WTC11 (cell line): ENCODE results near the gene WIPF3. TPM values are rescaled to one million over a fixed set of nuclear protein-coding genes. Genes with fewer than 3 reads are reported as not detected.

Source experiments
- ATAC-seq: fragments of 200-7000 bp; cut with Tn5 transposase; 2 replicates; pipeline ENCODE4 v1.10.0; 2021; ENCODE audit warnings: mild to moderate bottlenecking, moderate library complexity
- CTCF ChIA-PET: fragments of 300-600 bp; sonication (Branson Sonifier 250); formaldehyde crosslinking; loops from one replicate; lab custom pipeline; 2021; ENCODE audit warnings: antibody characterized with exemption; lab: Charles Lee
- POLR2A ChIA-PET: fragments of 350-600 bp; sonication (Branson Sonifier 250); formaldehyde crosslinking; loops from one replicate; lab custom pipeline; 2021; ENCODE audit warnings: antibody characterized with exemption; lab: Charles Lee
- DNase-seq: peaks from one replicate; pipeline ENCODE4 v3.0.0; 2021; ENCODE audit warnings: low spot score
- H3K27ac Mint-ChIP-seq: 2 replicates; pipeline ENCODE4 v1.8.0; 2021; ENCODE audit warnings: mixed read lengths
- H3K27me3 Mint-ChIP-seq: 2 replicates; pipeline ENCODE4 v1.8.0; 2021; ENCODE audit warnings: low read depth, mild to moderate bottlenecking, moderate library complexity, mixed read lengths
- H3K36me3 Mint-ChIP-seq: 2 replicates; pipeline ENCODE4 v1.8.0; 2021; ENCODE audit warnings: mixed read lengths
- H3K4me1 Mint-ChIP-seq: 2 replicates; pipeline ENCODE4 v1.8.0; 2022; ENCODE audit warnings: mixed read lengths
- H3K4me3 Mint-ChIP-seq: 2 replicates; pipeline ENCODE4 v1.8.0; 2021; ENCODE audit warnings: mild to moderate bottlenecking, moderate library complexity, mixed read lengths
- H3K9me3 Mint-ChIP-seq: 2 replicates; pipeline ENCODE4 v1.8.0; 2021; ENCODE audit warnings: mixed read lengths
- CDX4 ChIP-seq: fragments of 250-450 bp; sonication (Bioruptor Pico); IDR thresholded peaks from 2 replicates; pipeline ENCODE4 v1.9.0; 2021; ENCODE audit warnings: moderate library complexity, mild to moderate bottlenecking, inconsistent platforms, borderline replicate concordance
- CREB1 ChIP-seq: sonication (generic); formaldehyde crosslinking; IDR thresholded peaks from 2 replicates; pipeline ENCODE4 v1.8.0; 2023; ENCODE audit warnings: mild to moderate bottlenecking, missing genetic modification reagents
- EMX1 ChIP-seq: fragments of 250-450 bp; sonication (Bioruptor Pico); IDR thresholded peaks from 2 replicates; pipeline ENCODE4 v1.8.0; 2021; ENCODE audit warnings: mild to moderate bottlenecking
- GABPB1 ChIP-seq: sonication (generic); formaldehyde crosslinking; IDR thresholded peaks from 2 replicates; pipeline ENCODE4 v1.8.1; 2023; ENCODE audit warnings: mild to moderate bottlenecking, missing genetic modification reagents
- KAT7 ChIP-seq: sonication (generic); formaldehyde crosslinking; IDR thresholded peaks from 2 replicates; pipeline ENCODE4 v1.8.1; 2023; ENCODE audit warnings: missing genetic modification reagents, mild to moderate bottlenecking, borderline replicate concordance
- MXD4 ChIP-seq: fragments of 250-450 bp; sonication (Bioruptor Pico); IDR thresholded peaks from 2 replicates; pipeline ENCODE4 v1.8.0; 2021; ENCODE audit warnings: mild to moderate bottlenecking, moderate library complexity, borderline replicate concordance
- NR1H2 ChIP-seq: sonication (generic); formaldehyde crosslinking; IDR thresholded peaks from 2 replicates; pipeline ENCODE4 v1.9.0; 2021; ENCODE audit warnings: mild to moderate bottlenecking, moderate library complexity, missing genetic modification reagents
- NR3C1 ChIP-seq: sonication (generic); formaldehyde crosslinking; conservative IDR thresholded peaks from 2 replicates; pipeline ENCODE4 v1.8.1; 2023; ENCODE audit warnings: low read depth, mild to moderate bottlenecking, missing genetic modification reagents
- RELA ChIP-seq: sonication (generic); formaldehyde crosslinking; IDR thresholded peaks from 2 replicates; pipeline ENCODE4 v1.8.1; 2022; ENCODE audit warnings: missing genetic modification reagents, mild to moderate bottlenecking, borderline replicate concordance
- SMAD4 ChIP-seq: sonication (generic); formaldehyde crosslinking; IDR thresholded peaks from 2 replicates; pipeline ENCODE4 v1.8.0; 2022; ENCODE audit warnings: mild to moderate bottlenecking, missing genetic modification reagents
- SP1 ChIP-seq: sonication (generic); formaldehyde crosslinking; conservative IDR thresholded peaks from 2 replicates; pipeline ENCODE4 v1.8.1; 2022; ENCODE audit warnings: missing genetic modification reagents
- TCF7 ChIP-seq: sonication (generic); formaldehyde crosslinking; IDR thresholded peaks from 2 replicates; pipeline ENCODE4 v1.8.0; 2022; ENCODE audit warnings: mild to moderate bottlenecking, low read depth, missing genetic modification reagents, moderate library complexity
- TEAD1 ChIP-seq: sonication (generic); formaldehyde crosslinking; IDR thresholded peaks from 2 replicates; pipeline ENCODE4 v1.8.0; 2022; ENCODE audit warnings: mild to moderate bottlenecking, missing genetic modification reagents
- ZNF121 ChIP-seq: sonication (generic); formaldehyde crosslinking; IDR thresholded peaks from 2 replicates; pipeline ENCODE4 v1.8.0; 2023; ENCODE audit warnings: missing genetic modification reagents
- ZNF138 ChIP-seq: sonication (generic); formaldehyde crosslinking; conservative IDR thresholded peaks from 2 replicates; pipeline ENCODE4 v1.8.1; 2022; ENCODE audit warnings: mild to moderate bottlenecking, moderate library complexity, missing genetic modification reagents
- ZNF263 ChIP-seq: sonication (generic); formaldehyde crosslinking; IDR thresholded peaks from 2 replicates; pipeline ENCODE4 v1.8.1; 2022; ENCODE audit warnings: low read depth, mild to moderate bottlenecking, moderate library complexity, missing genetic modification reagents
- total RNA-seq: library from RNA; stranded (reverse); gene quantifications from 3 replicates; pipeline ENCODE4 v1.2.3, GENCODE V29; 2021
- TF ChIP-seq, protein P1 (sequence below): sonication (generic); formaldehyde crosslinking; IDR thresholded peaks from 2 replicates; pipeline ENCODE4 v1.8.0; 2022; ENCODE audit warnings: mild to moderate bottlenecking, missing genetic modification reagents
- TF ChIP-seq, protein P2 (sequence below): sonication (generic); formaldehyde crosslinking; IDR thresholded peaks from 2 replicates; pipeline ENCODE4 v1.8.0; 2023; ENCODE audit warnings: missing genetic modification reagents
- TF ChIP-seq, protein P3 (sequence below): fragments of 250-450 bp; sonication (Bioruptor Pico); IDR thresholded peaks from 2 replicates; pipeline ENCODE4 v1.9.0; 2021; ENCODE audit warnings: mild to moderate bottlenecking
- TF ChIP-seq, protein P4 (sequence below): sonication (generic); formaldehyde crosslinking; IDR thresholded peaks from 2 replicates; pipeline ENCODE4 v1.8.1; 2023; ENCODE audit warnings: mild to moderate bottlenecking, missing genetic modification reagents, moderate library complexity

Gene WIPF3
- total RNA-seq, 1 experiment from 2014 or later, result 9.9 TPM

DNA sequence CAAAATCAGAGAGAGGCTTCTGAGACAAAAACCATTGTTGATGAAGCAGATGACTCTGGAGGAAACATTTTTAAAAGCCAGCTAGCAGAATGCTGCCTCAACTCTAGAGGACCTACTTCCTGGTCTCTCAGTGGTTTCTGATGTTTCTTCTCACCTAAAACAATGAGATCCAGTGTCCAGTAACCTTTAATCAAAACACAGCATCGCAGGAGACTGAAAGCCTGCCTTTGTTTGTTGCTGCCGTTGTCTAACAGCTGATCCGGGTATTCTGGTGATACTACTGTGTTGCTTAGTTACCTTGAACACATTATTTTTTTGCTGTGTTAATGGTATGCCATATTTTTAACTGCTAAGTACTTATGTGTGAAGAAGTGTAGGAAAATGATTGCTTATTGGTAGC is 70.9 kb downstream of the WIPF3 start (continued):
- TF ChIP-seq, protein P1, sequence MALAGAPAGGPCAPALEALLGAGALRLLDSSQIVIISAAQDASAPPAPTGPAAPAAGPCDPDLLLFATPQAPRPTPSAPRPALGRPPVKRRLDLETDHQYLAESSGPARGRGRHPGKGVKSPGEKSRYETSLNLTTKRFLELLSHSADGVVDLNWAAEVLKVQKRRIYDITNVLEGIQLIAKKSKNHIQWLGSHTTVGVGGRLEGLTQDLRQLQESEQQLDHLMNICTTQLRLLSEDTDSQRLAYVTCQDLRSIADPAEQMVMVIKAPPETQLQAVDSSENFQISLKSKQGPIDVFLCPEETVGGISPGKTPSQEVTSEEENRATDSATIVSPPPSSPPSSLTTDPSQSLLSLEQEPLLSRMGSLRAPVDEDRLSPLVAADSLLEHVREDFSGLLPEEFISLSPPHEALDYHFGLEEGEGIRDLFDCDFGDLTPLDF (CRISPR knock-in tag), result no peak
- TF ChIP-seq KAT7 (CRISPR knock-in tag) (no peak), EMX1 (CRISPR knock-in tag) (no peak)

- DNase-seq, result no peak
These were observed 71.9 kb downstream of the WIPF3 start for GRCh38 chr7:29878081-29878688.

DNA sequence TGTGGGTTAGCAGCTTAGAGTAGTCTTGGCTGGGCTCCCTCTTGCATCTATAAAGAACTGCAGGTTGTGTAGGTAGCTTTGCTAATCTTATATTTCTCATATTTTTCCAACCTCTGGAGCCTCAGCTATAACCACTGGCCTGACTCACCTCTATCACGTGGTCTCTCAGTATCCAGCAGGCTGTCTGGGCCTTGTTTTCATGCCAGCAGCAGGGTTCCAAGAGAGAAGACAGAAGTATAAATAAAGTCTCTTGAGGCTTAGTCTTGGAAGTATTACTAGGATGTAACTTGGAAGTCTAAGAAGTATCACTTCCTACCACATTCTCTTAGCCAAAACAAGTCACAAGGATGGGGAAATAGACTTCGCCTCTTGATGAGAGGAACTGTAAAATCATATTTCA is 73.3 kb downstream of the WIPF3 start:
- CTCF ChIA-PET, result interaction anchor here (1.0 kb wide), 1 partner anchor 25 kb away, joined by 3 read pairs; no protein-coding TSS in a partner anchor
- POLR2A ChIA-PET, result no interaction called here
- Mint-ChIP-seq H3K4me3 (no peak overlapping the region), H3K36me3 (no peaks in the 10 kb centered on the region), H3K27ac (no peak overlapping the region), H3K27me3 (no peaks in the 10 kb centered on the region; the same call in 1 of the 2 replicates), H3K9me3 (no peaks in the 10 kb centered on the region), H3K4me1 (peaks cover 24% of the 10 kb centered on the region)
- TF ChIP-seq CREB1 (no peak), ZNF121 (CRISPR knock-in tag) (no peak), NR3C1 (CRISPR knock-in tag) (no peak), SP1 (CRISPR knock-in tag) (no peak), ZNF138 (CRISPR knock-in tag) (no peak), TEAD1 (CRISPR knock-in tag) (no peak), MXD4 (CRISPR knock-in tag) (no peak), TCF7 (no peak), CDX4 (no peak), GABPB1 (CRISPR knock-in tag) (no peak), ZNF263 (CRISPR knock-in tag) (no peak), RELA (CRISPR knock-in tag) (no peak)
- TF ChIP-seq, protein P2, sequence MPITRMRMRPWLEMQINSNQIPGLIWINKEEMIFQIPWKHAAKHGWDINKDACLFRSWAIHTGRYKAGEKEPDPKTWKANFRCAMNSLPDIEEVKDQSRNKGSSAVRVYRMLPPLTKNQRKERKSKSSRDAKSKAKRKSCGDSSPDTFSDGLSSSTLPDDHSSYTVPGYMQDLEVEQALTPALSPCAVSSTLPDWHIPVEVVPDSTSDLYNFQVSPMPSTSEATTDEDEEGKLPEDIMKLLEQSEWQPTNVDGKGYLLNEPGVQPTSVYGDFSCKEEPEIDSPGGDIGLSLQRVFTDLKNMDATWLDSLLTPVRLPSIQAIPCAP (CRISPR knock-in tag), result no peak
- TF ChIP-seq, protein P3, sequence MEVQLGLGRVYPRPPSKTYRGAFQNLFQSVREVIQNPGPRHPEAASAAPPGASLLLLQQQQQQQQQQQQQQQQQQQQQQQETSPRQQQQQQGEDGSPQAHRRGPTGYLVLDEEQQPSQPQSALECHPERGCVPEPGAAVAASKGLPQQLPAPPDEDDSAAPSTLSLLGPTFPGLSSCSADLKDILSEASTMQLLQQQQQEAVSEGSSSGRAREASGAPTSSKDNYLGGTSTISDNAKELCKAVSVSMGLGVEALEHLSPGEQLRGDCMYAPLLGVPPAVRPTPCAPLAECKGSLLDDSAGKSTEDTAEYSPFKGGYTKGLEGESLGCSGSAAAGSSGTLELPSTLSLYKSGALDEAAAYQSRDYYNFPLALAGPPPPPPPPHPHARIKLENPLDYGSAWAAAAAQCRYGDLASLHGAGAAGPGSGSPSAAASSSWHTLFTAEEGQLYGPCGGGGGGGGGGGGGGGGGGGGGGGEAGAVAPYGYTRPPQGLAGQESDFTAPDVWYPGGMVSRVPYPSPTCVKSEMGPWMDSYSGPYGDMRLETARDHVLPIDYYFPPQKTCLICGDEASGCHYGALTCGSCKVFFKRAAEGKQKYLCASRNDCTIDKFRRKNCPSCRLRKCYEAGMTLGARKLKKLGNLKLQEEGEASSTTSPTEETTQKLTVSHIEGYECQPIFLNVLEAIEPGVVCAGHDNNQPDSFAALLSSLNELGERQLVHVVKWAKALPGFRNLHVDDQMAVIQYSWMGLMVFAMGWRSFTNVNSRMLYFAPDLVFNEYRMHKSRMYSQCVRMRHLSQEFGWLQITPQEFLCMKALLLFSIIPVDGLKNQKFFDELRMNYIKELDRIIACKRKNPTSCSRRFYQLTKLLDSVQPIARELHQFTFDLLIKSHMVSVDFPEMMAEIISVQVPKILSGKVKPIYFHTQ, result no peak
- TF ChIP-seq, protein P4, sequence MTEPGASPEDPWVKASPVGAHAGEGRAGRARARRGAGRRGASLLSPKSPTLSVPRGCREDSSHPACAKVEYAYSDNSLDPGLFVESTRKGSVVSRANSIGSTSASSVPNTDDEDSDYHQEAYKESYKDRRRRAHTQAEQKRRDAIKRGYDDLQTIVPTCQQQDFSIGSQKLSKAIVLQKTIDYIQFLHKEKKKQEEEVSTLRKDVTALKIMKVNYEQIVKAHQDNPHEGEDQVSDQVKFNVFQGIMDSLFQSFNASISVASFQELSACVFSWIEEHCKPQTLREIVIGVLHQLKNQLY (CRISPR knock-in tag), result no peak
- DNase-seq (no peak), ATAC-seq (no peak)

More at GRCh38 chr7:29878081-29878688, 71.9 kb downstream of the WIPF3 start:
- peaks cover 17% of the 10 kb centered on the region for H3K4me1 Mint-ChIP-seq
- ATAC-seq, result no peak
- no peaks in the 10 kb centered on the region; the same call in 1 of the 2 replicates for H3K27me3 Mint-ChIP-seq
- no peak overlapping the region for H3K27ac Mint-ChIP-seq
- H3K4me3 Mint-ChIP-seq, result no peak overlapping the region
- no peaks in the 10 kb centered on the region for H3K36me3 Mint-ChIP-seq
- no peak for TF ChIP-seq NR1H2 (CRISPR knock-in tag)
- no peak for TF ChIP-seq SMAD4 (CRISPR knock-in tag)
- CTCF ChIA-PET, result interaction anchor here (0.9 to 1.3 kb wide), 2 partner anchors 8 to 43 kb away, joined by 3 to 5 read pairs; no protein-coding TSS in a partner anchor
- POLR2A ChIA-PET, result interaction anchor here (0.6 kb wide), 1 partner anchor 316 kb away, joined by 5 read pairs; no protein-coding TSS in a partner anchor
- H3K9me3 Mint-ChIP-seq, result no peaks in the 10 kb centered on the region
